ENCODE data around the gene GRM2. TPM values are rescaled to one million over a fixed set of nuclear protein-coding genes. Genes with fewer than 3 reads are reported as not detected.

GRM2 gene
- total and polyA plus RNA-seq, 2 of the 8 experiments (the other 6 are each of a cell fraction or from before 2014, with no cell fraction given) = 3.9 to 10.5 TPM

DNA sequence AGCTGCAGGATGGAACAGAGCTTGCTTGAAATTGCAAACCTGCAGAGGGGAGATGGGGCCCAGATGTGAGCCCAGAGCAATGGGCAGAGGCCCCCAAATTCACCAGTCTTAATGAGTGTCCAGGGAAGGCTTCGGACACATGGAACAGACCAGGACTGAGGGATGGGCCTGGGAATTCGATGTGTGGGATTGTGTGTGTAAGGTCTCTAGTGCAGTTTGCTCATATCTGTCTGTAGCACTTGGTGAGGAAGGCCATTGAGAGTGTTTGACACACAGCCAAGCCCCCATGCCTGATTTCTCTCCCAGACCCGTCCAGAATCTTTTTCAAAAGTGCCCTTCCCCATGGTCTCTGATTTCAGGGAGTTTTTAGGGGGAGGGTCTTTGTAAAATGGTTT is 18.7 kb upstream of the GRM2 start:
- no peak overlapping the region for H3K4ac ChIP-seq (replicated peaks; ENCODE audit: insufficient read length, low read depth, low read length)
- H3K27me3 ChIP-seq (replicated peaks in 1 of 4; ENCODE audit: control insufficient read depth in 3 of 4, extremely low read depth in 1 of 4, insufficient read depth in 3 of 4, low read length in 3 of 4) = peaks cover 0 to 1% (median 0%) of the 10 kb centered on the region in 4 experiments; a peak in 1 of 7 replicates
- no peak overlapping the region for H3K14ac ChIP-seq (ENCODE audit: insufficient read length)
- WGBS, 2 experiments (ENCODE audit: extremely low coverage in 1 of 2, insufficient coverage in 1 of 2, insufficient read length in 1 of 2, insufficient replicate concordance in 2 of 2, low coverage in 1 of 2, low lambda C conversion rate in 2 of 2, missing lambda C conversion rate in 1 of 2) = 85% methylated on average over 3 of the region's 3 CpGs; no CpG with 5 or more reads in 1 of the 2 experiments
- FAIRE-seq (no peak), DNase-seq (ENCODE audit: low read depth in 1 of 2, low spot score in 2 of 2) (no peak)
- H3K9me3 ChIP-seq (ENCODE audit: insufficient read depth in 2 of 2, low read depth in 1 of 2, low read length in 1 of 2) = no peaks in the 10 kb centered on the region
- ChIA-PET POLR2A (ENCODE audit: partially characterized antibody) (interaction anchor here (0.8 to 1.5 kb wide), 2 partner anchors 18 to 303 kb away, joined by 3 to 5 read pairs; partner anchors contain the start of genes MANF and TEX264), CTCF (ENCODE audit: partially characterized antibody) (interaction anchor here (1.0 to 8.2 kb wide), 6 partner anchors 12 to 299 kb away, joined by 3 to 31 read pairs (median 4); no protein-coding TSS in a partner anchor)
- no peaks in the 10 kb centered on the region for H3K36me3 ChIP-seq (ENCODE audit: control insufficient read depth in 2 of 4, insufficient read depth in 4 of 4, low read length in 3 of 4)
- H3K18ac ChIP-seq (ENCODE audit: extremely low read depth, low read length) = no peak overlapping the region
- no peak overlapping the region for H4K91ac ChIP-seq (replicated peaks; ENCODE audit: insufficient read length, low read length)
- H2AK5ac ChIP-seq (ENCODE audit: low read depth, low read length) = no peak overlapping the region
- peaks cover 0 to 7% (median 2%) of the 10 kb centered on the region in 4 experiments; a peak in 2 of 7 replicates for H3K4me1 ChIP-seq (replicated peaks in 1 of 4; ENCODE audit: control insufficient read depth in 3 of 4, insufficient read depth in 4 of 4, low read length in 3 of 4)
- no peak overlapping the region for H2BK120ac ChIP-seq (replicated peaks; ENCODE audit: low read depth, low read length)
- no peak overlapping the region for H2BK5ac ChIP-seq (ENCODE audit: low read depth, low read length)
- no peak overlapping the region for H3K4me2 ChIP-seq (ENCODE audit: insufficient read depth in 1 of 2, low read depth in 2 of 2, low read length in 2 of 2)
- H2BK20ac ChIP-seq (ENCODE audit: low read length) = no peak overlapping the region
- no peak overlapping the region for H2BK15ac ChIP-seq (ENCODE audit: low read length)
- H3K4me3 ChIP-seq (ENCODE audit: extremely low read depth in 1 of 4, insufficient read depth in 2 of 4, low read depth in 3 of 4, low read length in 4 of 4) = no peak overlapping the region
- no peak overlapping the region for H2AFZ ChIP-seq (ENCODE audit: low read length)
- no peak overlapping the region for H4K8ac ChIP-seq (ENCODE audit: extremely low read depth, insufficient read depth, low read length)
- H2BK12ac ChIP-seq (ENCODE audit: low read depth, low read length) = no peak overlapping the region
- H3K27ac ChIP-seq (ENCODE audit: low read depth, low read length) = no peak overlapping the region
- H3K79me1 ChIP-seq (ENCODE audit: low read depth, low read length) = no peaks in the 10 kb centered on the region
- no peak overlapping the region for H3K9ac ChIP-seq (replicated peaks in 1 of 4; ENCODE audit: extremely low read depth in 1 of 4, low read depth in 3 of 4, low read length in 3 of 4)
- no peak overlapping the region for H3K23ac ChIP-seq (ENCODE audit: insufficient read length)
- peaks cover 0 to 2% of the 10 kb centered on the region in 2 experiments for H4K20me1 ChIP-seq (replicated peaks in 1 of 2; ENCODE audit: control insufficient read depth in 1 of 2, insufficient read depth in 2 of 2, low read length in 2 of 2)
- no peaks in the 10 kb centered on the region for H3K79me2 ChIP-seq (ENCODE audit: control insufficient read depth in 1 of 2, insufficient read depth in 2 of 2, low read length in 2 of 2)
- H3K56ac ChIP-seq (replicated peaks; ENCODE audit: insufficient read length, low read depth, low read length) = no peak overlapping the region
- no peak overlapping the region for H4K5ac ChIP-seq (ENCODE audit: insufficient read length, low read depth, low read length)
- H3K23me2 ChIP-seq (ENCODE audit: low read depth, low read length) = no peaks in the 10 kb centered on the region
- TF ChIP-seq POLR2AphosphoS5 (IDR thresholded peaks at IDR 0.05; ENCODE audit: low read depth, low read length) = no peak
- TF ChIP-seq EGR1 (IDR thresholded peaks at IDR 0.05; ENCODE audit: borderline replicate concordance, low read depth, low read length) = no peak
- no peak for TF ChIP-seq SAP30 (IDR thresholded peaks at IDR 0.05; ENCODE audit: insufficient read depth, insufficient replicate concordance, low read length)
- TF ChIP-seq NANOG (IDR thresholded peaks at IDR 0.05; ENCODE audit: insufficient read depth, low read depth, low read length, poor library complexity, severe bottlenecking) = no peak
- TF ChIP-seq BCL11A (IDR thresholded peaks at IDR 0.05; ENCODE audit: low read depth in 2 of 2, low read length in 2 of 2) = no peak
- TF ChIP-seq TBP (IDR thresholded peaks at IDR 0.05; ENCODE audit: low read depth, low read length) = no peak
- TF ChIP-seq RFX5 (IDR thresholded peaks at IDR 0.05; ENCODE audit: borderline replicate concordance, low read depth, low read length) = no peak
- TF ChIP-seq CHD1 (IDR thresholded peaks at IDR 0.05; ENCODE audit: low read depth, low read length) = no peak
- TF ChIP-seq MAX (IDR thresholded peaks at IDR 0.05) = no peak
- no peak for TF ChIP-seq HDAC6 (IDR thresholded peaks at IDR 0.05; ENCODE audit: low read depth, low read length)
- no peak for TF ChIP-seq EP300 (IDR thresholded peaks at IDR 0.05; ENCODE audit: borderline replicate concordance in 1 of 2, low read depth in 2 of 2, low read length in 2 of 2)
- no peak for TF ChIP-seq GABPA (IDR thresholded peaks at IDR 0.05; ENCODE audit: borderline replicate concordance, insufficient read depth, low read length)
- no peak for TF ChIP-seq CBX8 (IDR thresholded peaks at IDR 0.05; ENCODE audit: borderline replicate concordance, low read depth, low read length)

Measured in H1 (cell line).